Measurements from ENCODE around the gene CAPN12.

GRCh38 chr19:38721979-38722773 lies 22.1 kb downstream of the CAPN12 start:
- TF ChIP-seq CTCF (IDR thresholded peaks at IDR 0.05) (no peak), POLR2A (IDR thresholded peaks at IDR 0.05) (no peak)
